GM18519 (cell line): ENCODE data around the gene LRBA.
"Not testable (repeated sequence)": the region's sequence is repeated elsewhere in the genome, so short reads cannot be mapped to it uniquely, and the experiment has no call there.

Experiments used
- ATAC-seq: cut with Tn5 transposase; IDR thresholded peaks from one replicate; pipeline ENCODE4 v1.9.1; 2021; ENCODE audit warnings: mild to moderate bottlenecking, moderate library complexity; ENCODE audit not compliant: unreplicated experiment, low FRiP score

Gene LRBA, protein sequence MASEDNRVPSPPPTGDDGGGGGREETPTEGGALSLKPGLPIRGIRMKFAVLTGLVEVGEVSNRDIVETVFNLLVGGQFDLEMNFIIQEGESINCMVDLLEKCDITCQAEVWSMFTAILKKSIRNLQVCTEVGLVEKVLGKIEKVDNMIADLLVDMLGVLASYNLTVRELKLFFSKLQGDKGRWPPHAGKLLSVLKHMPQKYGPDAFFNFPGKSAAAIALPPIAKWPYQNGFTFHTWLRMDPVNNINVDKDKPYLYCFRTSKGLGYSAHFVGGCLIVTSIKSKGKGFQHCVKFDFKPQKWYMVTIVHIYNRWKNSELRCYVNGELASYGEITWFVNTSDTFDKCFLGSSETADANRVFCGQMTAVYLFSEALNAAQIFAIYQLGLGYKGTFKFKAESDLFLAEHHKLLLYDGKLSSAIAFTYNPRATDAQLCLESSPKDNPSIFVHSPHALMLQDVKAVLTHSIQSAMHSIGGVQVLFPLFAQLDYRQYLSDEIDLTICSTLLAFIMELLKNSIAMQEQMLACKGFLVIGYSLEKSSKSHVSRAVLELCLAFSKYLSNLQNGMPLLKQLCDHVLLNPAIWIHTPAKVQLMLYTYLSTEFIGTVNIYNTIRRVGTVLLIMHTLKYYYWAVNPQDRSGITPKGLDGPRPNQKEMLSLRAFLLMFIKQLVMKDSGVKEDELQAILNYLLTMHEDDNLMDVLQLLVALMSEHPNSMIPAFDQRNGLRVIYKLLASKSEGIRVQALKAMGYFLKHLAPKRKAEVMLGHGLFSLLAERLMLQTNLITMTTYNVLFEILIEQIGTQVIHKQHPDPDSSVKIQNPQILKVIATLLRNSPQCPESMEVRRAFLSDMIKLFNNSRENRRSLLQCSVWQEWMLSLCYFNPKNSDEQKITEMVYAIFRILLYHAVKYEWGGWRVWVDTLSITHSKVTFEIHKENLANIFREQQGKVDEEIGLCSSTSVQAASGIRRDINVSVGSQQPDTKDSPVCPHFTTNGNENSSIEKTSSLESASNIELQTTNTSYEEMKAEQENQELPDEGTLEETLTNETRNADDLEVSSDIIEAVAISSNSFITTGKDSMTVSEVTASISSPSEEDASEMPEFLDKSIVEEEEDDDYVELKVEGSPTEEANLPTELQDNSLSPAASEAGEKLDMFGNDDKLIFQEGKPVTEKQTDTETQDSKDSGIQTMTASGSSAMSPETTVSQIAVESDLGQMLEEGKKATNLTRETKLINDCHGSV (N-terminal part only)

DNA sequence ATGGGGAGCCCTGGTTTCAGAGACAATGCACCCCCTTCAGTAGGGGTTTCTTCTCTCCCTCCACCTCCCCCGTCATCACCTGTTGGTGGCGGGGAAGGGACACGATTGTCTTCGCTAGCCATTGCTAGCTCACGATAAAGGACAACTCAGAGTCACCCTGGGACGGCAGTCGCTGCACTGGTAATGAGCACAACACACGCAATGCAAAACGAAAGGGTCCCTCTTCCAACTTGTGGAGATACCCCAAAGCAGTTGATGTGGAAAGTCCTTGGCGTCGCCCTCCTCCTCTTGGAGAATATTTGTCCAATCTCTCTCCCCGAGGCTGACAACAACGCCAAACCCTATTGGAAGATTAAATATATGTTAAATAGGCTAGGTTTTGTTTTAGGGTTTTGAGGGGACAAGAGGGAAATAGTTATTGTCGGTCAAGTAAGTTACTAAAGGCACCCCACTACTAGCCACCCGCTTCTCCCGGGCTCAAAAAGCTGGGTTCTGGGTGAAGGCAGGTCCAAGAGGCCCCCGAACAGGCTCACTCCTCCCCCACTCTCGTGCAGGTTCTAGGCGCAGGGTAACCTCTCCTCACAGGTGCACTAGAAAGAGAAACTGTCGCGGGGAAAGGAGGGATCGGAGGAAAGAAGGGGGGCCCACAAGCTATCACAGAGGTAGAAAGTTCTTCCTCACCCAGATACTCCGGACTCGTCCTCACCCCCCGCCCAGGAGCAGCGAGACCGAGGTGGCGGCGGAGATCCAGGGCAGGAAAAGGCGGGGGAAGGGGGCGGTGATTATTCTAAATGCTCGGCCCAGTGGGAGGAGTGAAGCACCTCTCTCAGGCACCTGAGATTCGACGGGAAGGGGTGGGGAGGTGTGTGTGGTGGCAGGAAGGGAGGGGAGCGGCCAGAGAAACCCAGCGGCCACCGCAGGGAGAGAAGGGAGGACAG lies at the start of gene LRBA:
LRBA (minus strand) TSS at position 764 of the 938 bp plus-strand sequence; CDS start at position 122, 642 bp downstream.
- ATAC-seq = peak; percentile 29

DNA sequence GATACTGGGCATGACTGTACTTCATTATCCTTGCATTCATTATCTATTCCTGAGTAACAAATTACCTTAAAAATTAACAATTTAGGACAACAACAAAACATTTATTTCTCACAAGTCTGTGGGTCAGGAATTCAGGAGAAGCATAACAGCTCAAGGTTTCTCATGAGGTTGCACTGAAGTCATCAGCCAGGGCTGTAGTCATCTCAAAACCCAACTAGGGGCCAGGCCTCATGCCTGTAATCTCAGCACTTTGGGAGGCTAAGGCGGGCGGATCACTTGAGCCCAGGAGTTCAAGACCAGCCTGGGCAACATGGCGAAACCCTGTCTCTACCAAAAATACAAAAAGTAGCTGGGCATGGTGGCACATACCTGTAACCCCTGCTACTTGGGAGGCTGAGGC lies 48.1 kb upstream of the LRBA start:
- ATAC-seq = not testable (repeated sequence)

DNA sequence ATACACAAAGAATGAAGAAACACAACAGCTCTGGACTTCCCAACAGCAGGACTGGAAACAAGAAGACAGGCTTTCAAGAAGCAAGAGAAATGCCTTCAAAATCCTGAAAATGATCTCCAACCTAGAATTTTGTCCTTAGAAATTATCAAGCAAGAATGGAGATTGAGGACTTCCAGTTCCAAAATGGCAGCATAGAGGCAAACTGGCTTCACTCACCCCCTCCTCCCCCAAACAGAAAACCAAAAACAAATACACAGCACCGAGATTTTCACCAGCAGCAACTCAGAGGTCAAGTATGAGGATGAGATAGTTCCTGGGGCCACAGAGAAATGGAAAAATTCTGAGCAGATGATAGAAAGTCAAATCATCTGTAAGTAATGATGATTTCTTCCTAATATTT lies 40.5 kb upstream of the LRBA start:
- ATAC-seq = no peak

DNA sequence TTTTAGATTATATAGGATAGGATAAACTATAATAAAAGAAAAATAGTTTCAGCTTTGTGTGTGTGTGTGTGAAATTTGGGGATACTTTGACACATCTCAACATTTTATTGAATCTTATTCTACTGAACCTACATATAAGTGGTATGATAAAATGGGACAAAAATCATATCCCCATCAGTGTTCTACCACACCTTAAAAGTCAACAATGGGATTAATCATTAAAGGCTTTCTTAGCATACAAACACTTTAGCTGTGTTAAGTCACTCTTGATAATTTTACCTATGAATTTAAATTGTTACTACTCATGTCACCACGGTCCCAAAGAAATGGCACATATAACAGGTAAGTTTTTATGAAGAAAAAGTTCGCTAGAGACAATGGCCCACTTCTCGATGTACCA lies 37.7 kb upstream of the LRBA start:
- ATAC-seq = peak; percentile 7

DNA sequence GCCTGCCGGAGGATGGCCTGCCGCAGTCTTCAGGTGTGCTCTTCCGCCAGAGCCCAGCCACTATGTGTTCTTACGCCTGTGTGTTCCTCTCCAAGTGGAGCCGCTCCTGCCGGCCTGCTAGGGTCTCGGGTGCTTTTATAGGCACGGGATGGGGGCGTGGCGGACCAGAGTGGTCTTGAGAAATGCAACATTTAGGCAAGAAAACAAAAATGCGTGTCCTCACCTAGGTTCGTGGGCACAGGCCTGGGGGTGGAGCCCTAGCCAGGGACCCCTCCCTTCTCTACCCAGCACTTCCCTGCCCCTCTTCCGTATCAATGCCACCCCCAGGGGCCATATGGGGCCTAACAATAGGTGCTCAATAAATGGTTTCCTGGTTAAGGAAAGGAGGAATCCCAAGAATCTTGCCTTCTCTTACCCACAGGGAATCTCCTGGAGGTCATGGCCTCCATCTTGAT lies 34.4 kb upstream of the LRBA start:
- no peak for ATAC-seq

DNA sequence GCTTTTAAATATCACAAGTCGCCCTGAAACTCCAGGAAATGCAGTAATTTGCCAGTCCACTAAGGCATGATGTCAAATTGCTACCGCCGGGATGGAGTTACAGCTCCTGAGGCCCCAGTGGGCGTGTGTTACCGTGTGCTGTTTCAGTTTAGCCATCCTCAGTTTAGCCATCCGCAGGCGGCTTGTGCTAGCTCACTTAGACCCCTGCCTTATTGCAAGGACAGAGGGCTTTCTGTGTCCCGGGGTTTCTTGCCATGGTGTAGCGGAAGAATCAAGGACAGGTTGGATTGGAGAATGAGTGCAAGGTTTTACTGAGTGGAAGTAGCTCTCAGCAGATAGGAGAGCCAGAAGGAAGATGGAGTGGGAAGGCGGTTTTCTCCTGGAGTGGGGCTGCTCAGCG lies 33.8 kb upstream of the LRBA start:
- no peak for ATAC-seq

DNA sequence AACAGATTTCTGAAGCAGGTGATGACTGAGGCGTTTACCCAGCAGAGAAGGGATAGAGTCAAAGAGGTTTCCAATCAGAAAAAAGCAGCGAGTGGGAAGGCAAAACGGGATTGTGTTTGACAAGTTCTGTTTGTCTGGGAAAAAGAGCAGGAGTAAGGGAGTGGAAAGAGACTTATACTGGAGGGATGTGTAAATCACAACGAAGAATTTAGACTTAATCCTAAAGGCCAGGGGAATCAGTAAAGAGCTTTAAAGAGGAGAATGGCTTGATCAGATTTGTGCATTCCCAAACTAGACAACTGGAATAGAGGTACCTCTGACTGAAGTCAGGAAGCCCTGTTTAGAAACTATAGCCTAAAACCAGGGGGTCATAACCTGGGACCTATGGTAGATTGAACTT lies 31.5 kb upstream of the LRBA start:
- ATAC-seq = no peak

DNA sequence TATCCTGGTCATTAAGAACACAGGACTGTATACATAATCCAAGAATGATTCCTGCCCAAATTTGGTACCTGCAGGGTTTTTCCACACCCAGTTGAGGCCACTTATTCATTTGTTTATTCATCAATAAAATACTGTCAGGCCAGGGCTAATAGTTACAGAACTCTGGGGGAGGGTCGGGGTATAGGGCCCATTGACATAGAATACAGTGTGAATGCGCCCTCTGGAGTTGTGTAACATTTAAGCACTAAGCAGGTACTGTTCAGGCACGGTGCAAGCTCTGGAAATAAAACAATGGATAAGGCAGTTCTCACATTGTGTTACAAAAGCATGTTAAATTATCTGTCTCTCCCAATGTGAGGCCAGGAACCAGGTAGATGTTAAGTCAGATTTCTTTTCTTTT lies 30.8 kb upstream of the LRBA start:
- ATAC-seq = no peak

DNA sequence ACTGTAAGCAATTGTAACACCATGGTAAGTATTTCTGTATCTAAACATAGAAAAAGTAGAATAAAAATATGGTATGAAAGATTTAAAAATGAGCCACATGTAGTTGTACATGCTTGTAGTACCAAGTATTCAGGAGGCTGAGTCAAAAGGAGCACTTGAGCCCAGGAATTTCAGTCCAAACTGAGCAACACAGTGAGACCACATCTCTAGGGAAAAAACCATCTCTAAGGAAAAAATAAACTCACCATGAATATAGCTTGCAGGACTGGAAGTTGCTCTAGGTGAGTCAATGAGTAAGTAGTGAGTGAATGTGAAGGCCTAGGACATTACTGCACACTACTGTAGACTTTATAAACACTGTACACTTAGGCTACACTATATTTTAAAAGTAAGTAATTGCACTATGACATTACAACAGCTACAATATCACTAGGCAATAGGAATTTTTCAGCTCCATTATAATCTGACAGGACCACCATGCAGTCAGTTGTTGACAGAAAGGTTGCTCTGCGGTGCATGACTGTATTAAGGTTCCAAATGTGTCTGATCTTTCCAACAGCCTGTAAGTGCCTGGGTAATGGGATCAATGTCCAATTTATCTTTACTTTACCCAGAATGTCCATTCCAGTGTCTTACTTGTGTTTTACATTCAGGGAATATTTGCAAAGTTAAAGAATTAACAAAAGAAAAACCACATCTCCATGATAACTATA lies 28.9 kb upstream of the LRBA start:
- no peak for ATAC-seq

DNA sequence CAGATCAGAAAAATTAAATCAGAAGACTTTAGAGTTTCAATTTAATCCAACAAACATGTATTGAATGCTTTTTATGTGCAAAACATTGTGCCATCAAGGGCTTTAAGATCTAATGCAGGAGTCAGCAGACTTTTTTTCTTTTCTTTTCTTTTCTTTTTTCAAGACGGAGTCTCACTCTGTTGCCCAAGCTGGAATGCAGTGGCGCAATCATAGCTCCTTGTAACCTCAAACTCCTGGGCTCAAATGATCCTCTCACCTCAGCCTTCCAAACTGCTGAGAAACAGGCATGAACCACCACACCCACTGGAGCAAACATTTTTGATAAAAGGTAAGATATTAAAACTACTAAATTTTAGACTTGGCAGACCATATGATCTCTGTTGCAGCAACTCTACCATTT lies 24.6 kb upstream of the LRBA start:
- ATAC-seq = no peak

DNA sequence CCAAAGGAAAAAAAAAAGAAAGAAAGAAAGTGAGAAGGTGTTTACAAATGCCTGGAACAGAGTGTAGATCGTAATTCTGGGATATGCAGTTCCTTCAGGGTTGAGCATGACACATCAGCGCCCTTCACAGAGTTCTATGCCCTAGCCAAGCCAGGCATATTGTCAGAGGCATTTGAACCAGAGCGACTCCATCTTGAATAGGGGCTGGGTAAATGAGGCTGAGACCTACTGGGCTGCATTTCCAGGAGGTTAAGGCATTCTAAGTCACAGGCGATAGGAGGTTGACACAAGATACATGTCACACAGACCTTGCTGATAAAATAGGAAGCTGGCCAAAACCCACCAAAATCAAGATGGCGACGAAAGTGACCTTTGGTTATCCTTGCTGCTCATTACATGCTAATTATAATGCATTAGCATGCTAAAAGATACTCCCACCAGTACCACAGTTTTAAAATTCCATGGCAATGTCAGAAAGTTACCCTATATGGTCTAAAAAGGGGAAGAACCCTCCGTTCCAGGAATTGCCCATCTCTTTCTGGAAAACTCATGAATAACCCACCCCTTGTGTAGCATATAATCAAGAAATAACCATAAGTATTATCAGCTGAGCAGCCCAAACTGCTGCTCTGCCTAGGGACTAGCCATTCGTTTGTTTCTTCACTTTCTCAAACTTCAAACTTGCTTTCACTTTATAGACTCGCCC lies 23.5 kb upstream of the LRBA start:
- no peak for ATAC-seq

DNA sequence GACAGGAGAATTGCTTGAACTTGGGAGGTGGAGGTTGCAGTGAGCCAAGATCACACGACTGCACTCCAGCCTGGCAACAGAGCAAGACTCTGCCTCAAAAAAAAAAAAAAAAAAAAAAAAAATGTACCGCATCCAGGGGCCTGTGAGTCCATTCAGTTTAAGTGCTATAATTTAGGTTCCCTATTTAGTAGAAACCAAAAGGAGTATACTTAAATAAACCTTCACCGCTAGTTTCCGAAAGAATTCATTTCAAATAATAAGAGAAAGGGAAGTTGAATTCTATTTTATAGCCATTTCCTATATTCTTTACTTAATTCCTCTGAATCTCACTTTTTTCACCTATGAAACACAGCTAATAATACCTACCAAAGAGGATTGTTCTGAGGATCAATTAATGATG lies 20.8 kb upstream of the LRBA start:
- no peak for ATAC-seq

DNA sequence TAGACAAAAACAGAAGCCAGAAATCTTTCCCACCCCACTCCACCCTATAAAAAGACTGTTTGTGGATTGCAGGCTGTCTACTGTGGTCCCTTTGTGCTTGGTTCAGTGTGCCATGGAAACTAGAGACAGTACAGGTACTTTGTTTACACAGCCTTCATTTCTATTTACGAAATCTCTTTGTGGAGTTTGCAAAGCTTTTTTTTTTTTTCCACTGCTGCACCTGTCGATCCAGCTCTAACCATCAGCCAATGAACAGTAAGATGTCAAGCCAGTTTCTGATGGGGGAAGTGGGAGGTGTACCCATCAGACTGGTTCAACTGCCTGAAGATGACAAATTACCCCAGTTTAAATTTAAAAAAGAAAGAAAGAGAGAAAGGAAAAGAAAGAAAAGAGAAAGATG lies 20.2 kb upstream of the LRBA start:
- no peak for ATAC-seq

DNA sequence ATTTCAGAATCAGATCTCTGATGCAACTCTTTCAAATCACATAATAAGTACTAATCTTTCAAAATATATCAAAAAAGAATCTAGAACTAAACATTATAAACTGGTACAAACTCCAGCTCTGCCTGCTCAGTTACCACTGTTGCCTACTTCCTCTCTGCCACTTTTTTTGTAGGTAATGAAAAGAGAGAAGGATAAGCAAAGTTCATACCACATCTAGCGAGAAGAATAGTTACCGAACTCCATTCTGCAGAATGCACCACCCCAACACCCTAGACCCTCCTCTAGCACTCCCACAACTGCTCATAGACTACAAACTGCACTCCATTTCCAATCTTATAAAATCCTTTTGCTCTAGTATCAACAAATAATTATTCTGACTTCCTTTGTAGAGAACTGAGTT lies 19.7 kb upstream of the LRBA start:
- ATAC-seq = no peak

DNA sequence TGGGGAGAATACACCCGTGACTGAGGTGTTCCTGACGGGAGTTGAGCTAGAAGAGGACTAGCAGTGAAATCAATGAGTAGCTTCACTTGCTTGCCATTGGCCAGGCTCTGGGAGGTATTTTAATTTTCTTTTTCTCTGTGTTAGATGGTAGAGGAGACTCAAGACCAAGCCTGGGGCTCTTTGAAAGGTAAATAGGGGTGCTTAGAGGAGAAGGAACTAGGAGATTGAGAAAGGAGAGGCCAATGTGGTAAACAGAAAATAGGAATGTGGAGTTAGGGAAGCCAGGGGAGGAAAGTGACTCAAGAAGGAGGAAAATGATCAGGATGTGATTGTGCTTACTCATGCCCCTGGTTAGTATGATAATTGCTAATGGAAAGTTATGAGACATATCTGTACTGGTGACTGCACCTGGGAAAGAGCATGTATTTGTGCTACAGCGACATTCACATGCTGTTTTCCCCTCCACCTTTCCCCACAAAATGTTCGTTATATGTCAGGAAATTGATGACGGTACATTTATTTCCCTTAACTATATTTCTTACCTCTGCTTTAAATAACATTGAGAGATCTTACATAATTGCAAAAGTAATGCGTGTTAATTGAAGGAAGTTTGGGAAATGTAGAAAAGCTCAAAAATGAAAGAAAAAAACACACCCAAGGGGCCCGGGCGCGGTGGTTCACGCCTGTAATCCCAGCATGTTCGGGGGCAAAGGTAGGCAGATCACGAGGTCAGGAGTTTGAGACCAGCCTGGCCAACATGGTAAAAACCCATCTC lies 16.9 kb upstream of the LRBA start:
- ATAC-seq = peak; percentile 43

DNA sequence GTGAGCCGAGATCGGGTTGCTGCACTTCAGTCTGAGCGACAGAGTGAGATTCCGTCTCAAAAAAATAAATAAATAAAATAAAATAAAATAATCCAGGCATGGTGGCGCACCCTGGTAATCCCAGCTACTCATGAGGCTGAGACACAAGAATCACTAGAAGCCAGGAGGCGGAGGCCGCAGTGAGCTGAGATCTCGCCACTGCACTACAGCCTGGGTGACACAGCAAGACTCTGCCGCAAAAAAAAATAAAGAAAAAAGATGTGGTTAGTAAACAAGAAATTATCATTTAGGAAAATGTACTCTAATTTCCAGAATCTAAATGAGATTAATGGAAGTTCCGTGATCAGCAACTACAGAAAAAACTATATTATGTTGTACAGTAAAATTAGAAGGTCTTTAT lies 14.5 kb upstream of the LRBA start:
- no peak for ATAC-seq

DNA sequence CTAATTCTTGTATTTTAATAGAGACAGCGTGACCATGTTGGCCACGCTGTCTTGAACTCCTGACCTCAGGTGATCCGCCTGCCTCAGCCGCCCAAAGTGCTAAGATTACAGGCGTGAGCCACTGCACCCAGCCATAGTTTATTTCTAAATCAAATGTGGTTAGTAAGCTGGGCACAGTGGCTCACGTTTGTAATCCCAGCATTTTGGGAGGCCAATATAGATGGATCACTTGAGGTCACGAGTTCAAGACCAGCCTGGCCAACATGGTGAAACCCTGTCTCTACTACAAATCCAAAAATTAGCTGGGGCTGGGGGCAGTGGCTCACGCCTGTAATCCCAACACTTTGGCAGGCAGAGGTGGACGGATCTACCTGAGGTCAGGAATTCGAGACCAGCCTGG lies 13.9 kb upstream of the LRBA start:
- ATAC-seq = not testable (repeated sequence)

DNA sequence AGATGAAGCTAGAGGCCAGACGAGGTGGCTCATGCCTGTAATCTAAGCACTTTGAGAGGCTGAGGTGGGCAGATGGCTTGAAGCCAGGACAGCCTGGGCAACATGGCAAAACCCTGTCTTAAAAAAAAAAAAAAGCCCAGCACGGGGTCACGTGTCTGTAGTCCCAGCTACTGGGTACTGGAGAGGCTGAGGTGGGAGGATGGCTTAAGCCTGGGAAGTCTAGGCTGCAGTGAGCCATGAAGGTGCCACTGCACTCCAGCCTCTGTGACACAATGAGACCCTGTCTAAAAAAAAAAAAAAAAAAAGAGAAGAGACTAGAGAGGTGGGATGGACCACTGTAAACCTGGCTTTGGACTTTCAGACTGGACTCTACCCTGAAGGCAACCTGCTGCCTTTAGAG lies 10.7 kb upstream of the LRBA start:
- no peak for ATAC-seq
